ENCODE measurements around the gene CATSPERE. TPM values are rescaled to one million over a fixed set of nuclear protein-coding genes. Genes with fewer than 3 reads are reported as not detected.
"Not testable (repeated sequence)": the region's sequence is repeated elsewhere in the genome, so short reads cannot be mapped to it uniquely, and the experiment has no call there.

The CATSPERE gene
- total RNA-seq, 1 donor from 2014 or later, result 1.8 TPM

- no peak for DNase-seq (ENCODE audit: low spot score, unreplicated experiment)
- no peak overlapping the region for H3K27ac Mint-ChIP-seq
- H3K36me3 Mint-ChIP-seq (ENCODE audit: insufficient read depth), result no peaks in the 10 kb centered on the region
- H3K27me3 Mint-ChIP-seq, result no peaks in the 10 kb centered on the region
- no peak for TF ChIP-seq CTCF (IDR thresholded peaks at IDR 0.05; ENCODE audit: unreplicated experiment)
- no peaks in the 10 kb centered on the region for H3K9me3 Mint-ChIP-seq (ENCODE audit: low read depth)
- no peak overlapping the region for H3K4me3 Mint-ChIP-seq (ENCODE audit: low read depth)
- no peaks in the 10 kb centered on the region for H3K4me1 Mint-ChIP-seq (ENCODE audit: low read depth)
Measured at GRCh38 chr1:244466724-244467123, 5.7 kb downstream of the CATSPERE start.

GRCh38 chr1:244473059-244473605 is 12.1 kb downstream of the CATSPERE start:
- Mint-ChIP-seq H3K27ac (no peak overlapping the region), H3K36me3 (ENCODE audit: insufficient read depth) (peaks cover 2% of the 10 kb centered on the region), H3K9me3 (ENCODE audit: low read depth) (peaks cover 5% of the 10 kb centered on the region), H3K27me3 (no peaks in the 10 kb centered on the region), H3K4me3 (ENCODE audit: low read depth) (no peak overlapping the region), H3K4me1 (ENCODE audit: low read depth) (no peaks in the 10 kb centered on the region)
- no peak for DNase-seq (ENCODE audit: low spot score, unreplicated experiment)
- no peak for TF ChIP-seq CTCF (IDR thresholded peaks at IDR 0.05; ENCODE audit: unreplicated experiment)

- H3K36me3 Mint-ChIP-seq (ENCODE audit: insufficient read depth); DNase-seq (ENCODE audit: low spot score, unreplicated experiment); H3K27me3 Mint-ChIP-seq; H3K9me3 Mint-ChIP-seq (ENCODE audit: low read depth); H3K4me1 Mint-ChIP-seq (ENCODE audit: low read depth); H3K4me3 Mint-ChIP-seq (ENCODE audit: low read depth); H3K27ac Mint-ChIP-seq: not testable (repeated sequence)
Measured at GRCh38 chr1:244484971-244485370, 23.9 kb downstream of the CATSPERE start.

- Mint-ChIP-seq H3K27ac (no peak overlapping the region), H3K9me3 (ENCODE audit: low read depth) (no peaks in the 10 kb centered on the region), H3K4me1 (ENCODE audit: low read depth) (peaks cover 9% of the 10 kb centered on the region), H3K36me3 (ENCODE audit: insufficient read depth) (no peaks in the 10 kb centered on the region), H3K4me3 (ENCODE audit: low read depth) (no peak overlapping the region), H3K27me3 (no peaks in the 10 kb centered on the region)
- TF ChIP-seq CTCF (IDR thresholded peaks at IDR 0.05; ENCODE audit: unreplicated experiment), result no peak
- no peak for DNase-seq (ENCODE audit: low spot score, unreplicated experiment)
Measured at GRCh38 chr1:244494653-244495052, 33.6 kb downstream of the CATSPERE start.

- H3K4me1 Mint-ChIP-seq (ENCODE audit: low read depth), result peaks cover 9% of the 10 kb centered on the region
- TF ChIP-seq CTCF (IDR thresholded peaks at IDR 0.05; ENCODE audit: unreplicated experiment), result no peak
- H3K4me3 Mint-ChIP-seq (ENCODE audit: low read depth), result no peak overlapping the region
- H3K27me3 Mint-ChIP-seq, result no peaks in the 10 kb centered on the region
- peaks cover 4% of the 10 kb centered on the region for H3K36me3 Mint-ChIP-seq (ENCODE audit: insufficient read depth)
- peaks cover 8% of the 10 kb centered on the region for H3K9me3 Mint-ChIP-seq (ENCODE audit: low read depth)
- DNase-seq (ENCODE audit: low spot score, unreplicated experiment), result no peak
- peak overlapping the region; percentile 26 for H3K27ac Mint-ChIP-seq
Measured at GRCh38 chr1:244496186-244496585, 35.1 kb downstream of the CATSPERE start.

GRCh38 chr1:244497805-244498204 is 36.7 kb downstream of the CATSPERE start:
- DNase-seq (ENCODE audit: low spot score, unreplicated experiment), result no peak
- H3K4me1 Mint-ChIP-seq (ENCODE audit: low read depth), result peaks cover 9% of the 10 kb centered on the region
- H3K9me3 Mint-ChIP-seq (ENCODE audit: low read depth), result peaks cover 8% of the 10 kb centered on the region
- H3K27ac Mint-ChIP-seq, result no peak overlapping the region
- peaks cover 4% of the 10 kb centered on the region for H3K36me3 Mint-ChIP-seq (ENCODE audit: insufficient read depth)
- H3K4me3 Mint-ChIP-seq (ENCODE audit: low read depth), result no peak overlapping the region
- no peak for TF ChIP-seq CTCF (IDR thresholded peaks at IDR 0.05; ENCODE audit: unreplicated experiment)
- H3K27me3 Mint-ChIP-seq, result no peaks in the 10 kb centered on the region

- H3K4me1 Mint-ChIP-seq (ENCODE audit: low read depth); H3K9me3 Mint-ChIP-seq (ENCODE audit: low read depth); H3K27me3 Mint-ChIP-seq; DNase-seq (ENCODE audit: low spot score, unreplicated experiment); H3K4me3 Mint-ChIP-seq (ENCODE audit: low read depth); H3K36me3 Mint-ChIP-seq (ENCODE audit: insufficient read depth); H3K27ac Mint-ChIP-seq: not testable (repeated sequence)
Measured at GRCh38 chr1:244499484-244499883, 38.4 kb downstream of the CATSPERE start.

GRCh38 chr1:244500515-244500914 is 39.4 kb downstream of the CATSPERE start:
- not testable (repeated sequence) for DNase-seq (ENCODE audit: low spot score, unreplicated experiment); H3K4me1 Mint-ChIP-seq (ENCODE audit: low read depth); H3K27me3 Mint-ChIP-seq; H3K4me3 Mint-ChIP-seq (ENCODE audit: low read depth); H3K27ac Mint-ChIP-seq; H3K36me3 Mint-ChIP-seq (ENCODE audit: insufficient read depth); H3K9me3 Mint-ChIP-seq (ENCODE audit: low read depth)

Data from progenitor cell of endocrine pancreas (in vitro differentiated cells).